GM12878 (cell line): ENCODE data around the gene TRAP1. TPM values are rescaled to one million over a fixed set of nuclear protein-coding genes. Genes with fewer than 3 reads are reported as not detected.

Experiments
- ATAC-seq: fragments of 200-7000 bp; cut with Tn5 transposase; 3 replicates; pipeline ENCODE4 v1.9.1; 2020; ENCODE audit warnings: mild to moderate bottlenecking, moderate library complexity
- BruUV-seq: library from RNA; stranded (reverse); fragments of 400-500 nt; replicated peaks from 2 replicates; lab custom pipeline; 2021; lab: Mats Ljungman, UMichigan
- CTCF ChIA-PET: fragments of 300-600 bp; sonication (Branson Sonifier 250); formaldehyde crosslinking; extraction: SDS; loops from one replicate; lab custom pipeline; 2021; ENCODE audit warnings: inconsistent platforms; lab: Yijun Ruan, JAX
- POLR2A ChIA-PET: fragments of 350-600 bp; formaldehyde crosslinking; extraction: SDS; loops from one replicate; lab custom pipeline; 2021; ENCODE audit warnings: inconsistent platforms; lab: Charles Lee
- RAD21 ChIA-PET: fragments of 300-600 bp; sonication (Branson Sonifier 250); formaldehyde crosslinking; loops from one replicate; lab custom pipeline; 2023; ENCODE audit warnings: antibody characterized with exemption; ENCODE audit not compliant: unreplicated experiment; lab: Charles Lee
- SMC1A ChIA-PET: fragments of 300-600 bp; sonication (Branson Sonifier 250); formaldehyde crosslinking; loops from one replicate; lab custom pipeline; 2023; ENCODE audit not compliant: unreplicated experiment, uncharacterized antibody; lab: Charles Lee
- DNase-seq: peaks from one replicate; pipeline ENCODE4 v3.0.0-alpha.2; 2011; ENCODE audit warnings: low read depth, low spot score
- FAIRE-seq: peaks from 3 replicates; lab custom pipeline; 2011; peaks lifted over from hg19 to GRCh38; lab: Jason Lieb, UNC
- H2AFZ ChIP-seq: 2 replicates; pipeline ENCODE4 v1.6.0; 2011; ENCODE audit warnings: low read depth, low read length, control low read depth; ENCODE audit not compliant: control insufficient read depth
- H3K27ac ChIP-seq: 2 replicates; pipeline ENCODE4 v1.5.1; 2011; ENCODE audit warnings: control low read depth; ENCODE audit not compliant: control insufficient read depth, insufficient read depth
- H3K27me3 ChIP-seq, 2 experiments: replicated peaks in 1 of 2; 2 replicates each; pipeline versions ENCODE4 v1.6.0 to v1.6.1; 2011; ENCODE audit warnings: low read length in 1 of 2; ENCODE audit not compliant: control insufficient read depth in 2 of 2, insufficient read depth in 2 of 2
- H3K36me3 ChIP-seq, 2 experiments: 2 replicates each; pipeline ENCODE4 v1.5.1; 2011; ENCODE audit warnings: low read length in 1 of 2; ENCODE audit not compliant: control insufficient read depth in 2 of 2, insufficient read depth in 2 of 2
- H3K4me1 ChIP-seq: 2 replicates; pipeline ENCODE4 v1.6.1; 2011; ENCODE audit warnings: mild to moderate bottlenecking, low read length, moderate library complexity, mixed read lengths; ENCODE audit not compliant: control insufficient read depth, insufficient read depth
- H3K4me2 ChIP-seq: 2 replicates; pipeline ENCODE4 v1.6.0; 2011; ENCODE audit warnings: control low read depth; ENCODE audit not compliant: control insufficient read depth, insufficient read depth
- H3K4me3 ChIP-seq: fragments of 200-600 bp; sonication (generic); 2 replicates; pipeline ENCODE4 v1.5.1; 2016
- H3K79me2 ChIP-seq: 2 replicates; pipeline ENCODE4 v1.6.0; 2011; ENCODE audit warnings: low read length; ENCODE audit not compliant: control insufficient read depth, insufficient read depth
- H3K9ac ChIP-seq: 2 replicates; pipeline ENCODE4 v1.8.0; 2011; ENCODE audit warnings: low read length, control low read depth, mixed read lengths; ENCODE audit not compliant: control insufficient read depth, insufficient read depth
- H3K9me3 ChIP-seq: replicated peaks from 3 replicates; pipeline ENCODE4 v1.5.1; 2011; ENCODE audit warnings: mild to moderate bottlenecking, low read length; ENCODE audit not compliant: control insufficient read depth, insufficient read depth
- H4K20me1 ChIP-seq: 2 replicates; pipeline ENCODE4 v1.6.0; 2011; ENCODE audit not compliant: control insufficient read depth, insufficient read depth
- BHLHE40 ChIP-seq, 2 experiments: fragments of 450-650 bp in 1 of 2; IDR thresholded peaks; 2 replicates each; pipeline ENCODE4 v1.6.1; 2011 to 2017; ENCODE audit warnings: low read depth in 2 of 2, borderline replicate concordance in 1 of 2, improper control_type of control experiment in 1 of 2, low read length in 1 of 2, mild to moderate bottlenecking in 1 of 2
- GATAD2B ChIP-seq: fragments of 450-650 bp; conservative IDR thresholded peaks from 2 replicates; pipeline ENCODE4 v1.6.1; 2017; ENCODE audit warnings: low read depth, mild to moderate bottlenecking, moderate library complexity
- HDAC2 ChIP-seq: fragments of 200-600 bp; sonication (generic); IDR thresholded peaks from 2 replicates; pipeline ENCODE4 v1.6.1; 2017
- IRF3 ChIP-seq: fragments of 450-650 bp; IDR thresholded peaks from 2 replicates; pipeline ENCODE4 v1.6.1; 2014; ENCODE audit warnings: mild to moderate bottlenecking
- JUNB ChIP-seq: IDR thresholded peaks from 2 replicates; pipeline ENCODE4 v1.6.1; 2016; ENCODE audit warnings: antibody characterized with exemption, mild to moderate bottlenecking
- LARP7 ChIP-seq: fragments of 450-650 bp; IDR thresholded peaks from 2 replicates; pipeline ENCODE4 v1.6.1; 2017; ENCODE audit warnings: mild to moderate bottlenecking
- MLLT1 ChIP-seq: fragments of 450-650 bp; IDR thresholded peaks from 2 replicates; pipeline ENCODE4 v1.6.1; 2016; ENCODE audit warnings: mild to moderate bottlenecking
- MTA3 ChIP-seq: IDR thresholded peaks from 2 replicates; pipeline ENCODE4 v1.6.1; 2012; ENCODE audit warnings: low read length, inconsistent platforms, borderline replicate concordance
- NFIC ChIP-seq: IDR thresholded peaks from 2 replicates; pipeline ENCODE4 v1.6.1; 2012; ENCODE audit warnings: low read depth, mild to moderate bottlenecking, inconsistent platforms, low read length, moderate library complexity
- NFYB ChIP-seq: IDR thresholded peaks from 2 replicates; pipeline ENCODE4 v1.6.1; 2011; ENCODE audit warnings: low read depth, mild to moderate bottlenecking, low read length, improper control_type of control experiment, moderate library complexity; ENCODE audit not compliant: insufficient read depth
- PAX8 ChIP-seq: fragments of 450-650 bp; IDR thresholded peaks from 2 replicates; pipeline ENCODE4 v1.6.1; 2017; ENCODE audit warnings: mild to moderate bottlenecking, moderate library complexity
- PBX3 ChIP-seq: IDR thresholded peaks from 2 replicates; pipeline ENCODE4 v1.6.1; 2011; ENCODE audit warnings: mild to moderate bottlenecking, low read depth, low read length, moderate library complexity; ENCODE audit not compliant: insufficient replicate concordance
- POLR2A ChIP-seq: IDR thresholded peaks from 2 replicates; pipeline ENCODE4 v1.6.1; 2011; ENCODE audit warnings: low read depth, mild to moderate bottlenecking, low read length
- RBBP5 ChIP-seq: fragments of 200-600 bp; sonication (generic); conservative IDR thresholded peaks from 2 replicates; pipeline ENCODE4 v1.6.1; 2016
- SMAD5 ChIP-seq: IDR thresholded peaks from 2 replicates; pipeline ENCODE4 v1.6.1; 2016; ENCODE audit warnings: antibody characterized with exemption, low read depth
- SUZ12 ChIP-seq: fragments of 200-600 bp; sonication (generic); IDR thresholded peaks from one replicate; pipeline ENCODE4 v1.6.1; 2018; ENCODE audit warnings: antibody characterized with exemption, mild to moderate bottlenecking; ENCODE audit not compliant: unreplicated experiment
- TAF1 ChIP-seq: IDR thresholded peaks from 2 replicates; pipeline ENCODE4 v1.6.1; 2011; ENCODE audit warnings: mild to moderate bottlenecking, low read depth, low read length, borderline replicate concordance
- USF2 ChIP-seq: IDR thresholded peaks from 2 replicates; pipeline ENCODE4 v1.6.1; 2011; ENCODE audit warnings: low read depth, low read length, improper control_type of control experiment, borderline replicate concordance
- ZNF622 ChIP-seq: fragments of 450-650 bp; IDR thresholded peaks from 2 replicates; pipeline ENCODE4 v1.6.1; 2017; ENCODE audit warnings: mild to moderate bottlenecking, inconsistent platforms
- WGBS: methylation state at CpG from one replicate; pipeline ENCODE4 v1.1.6; 2016; ENCODE audit warnings: low lambda C conversion rate; ENCODE audit not compliant: insufficient replicate concordance, insufficient coverage; ENCODE audit errors: missing lambda C conversion rate; 5-methylcytosine and 5-hydroxymethylcytosine counted together
- in situ Hi-C: fragments of 300-500 bp; cut with MboI; formaldehyde crosslinking; loops from 9 replicates; pipeline ENCODE4 v1.14.3; 2018; ENCODE audit warnings: mixed read lengths
- intact Hi-C: fragments of 100-400 bp; cut with micrococcal nuclease; formaldehyde crosslinking; loops from one replicate; pipeline ENCODE4 v1.14.2; 2022; ENCODE audit not compliant: unreplicated experiment
- polyA plus RNA-seq, 11 experiments: library from polyadenylated mRNA; depleted of rRNA in 4 of 11; unstranded in 6 of 11; stranded (reverse) in 5 of 11; fragments of >200 nt; fragmentation: Nextera tagmentation in 4 of 11; fragmentation: Illumina TruSeq in 1 of 11; extraction: Ambion mirVana in 4 of 11; extraction: Trizol in 1 of 11; gene quantifications; 1 replicate in 1 of 11; 2 replicates in 10 of 11; pipeline versions ENCODE4 v1.2.1 to v1.2.3, GENCODE V29; 2011 to 2016; ENCODE audit warnings: inconsistent platforms in 2 of 11, missing spikeins in 2 of 11, low read depth in 1 of 11
- total RNA-seq, 4 experiments: library from RNA; depleted of rRNA in 3 of 4; stranded (reverse); fragments of >200 nt in 3 of 4; fragmentation: Illumina TruSeq in 1 of 4; extraction: Trizol in 1 of 4; gene quantifications; 2 replicates each; pipeline versions ENCODE4 v1.2.1 to v1.2.3, GENCODE V29; 2013 to 2021

TRAP1 gene
- total and polyA plus RNA-seq, 10 of the 15 experiments (the other 5 are each of a cell fraction or from before 2014, with no cell fraction given), result 16.3 to 442 (median 241) TPM

- Histone ChIP-seq H3K4me1 (peaks cover 28% of the 10 kb centered on the region), H4K20me1 (no peaks in the 10 kb centered on the region), H3K4me2 (peak within 1 kb of the TSS; percentile 83), H3K9ac (peak within 1 kb of the TSS; percentile 93), H3K36me3 (peaks cover 0 to 2% of the 10 kb centered on the region in 2 experiments; a peak in 1 of 4 replicates), H3K9me3 (no peaks in the 10 kb centered on the region), H3K4me3 (peak within 1 kb of the TSS; percentile 96), H3K27ac (peak within 1 kb of the TSS; percentile 95), H3K27me3 (no peaks in the 10 kb centered on the region), H3K79me2 (peaks cover 53% of the 10 kb centered on the region), H2AFZ (peak within 1 kb of the TSS; percentile 88)
- SMC1A ChIA-PET, result interaction anchor here (0.8 to 1.3 kb wide), 4 partner anchors 11 to 32 kb away, joined by 3 to 5 read pairs (median 4); no protein-coding TSS in a partner anchor
- CTCF ChIA-PET, result interaction anchor here (0.7 to 1.1 kb wide), 3 partner anchors 15 to 84 kb away, joined by 3 to 4 read pairs (median 3); no protein-coding TSS in a partner anchor
- intact Hi-C loops (no loop called here), in situ Hi-C loops (no loop called here)
- FAIRE-seq (no peak), DNase-seq (no peak), ATAC-seq (peak; percentile 85)
- no TSS peak for BruUV-seq
- 1% methylated on average over 67 of the region's 86 CpGs for WGBS
- RAD21 ChIA-PET, result interaction anchor here (0.8 to 1.5 kb wide), 2 partner anchors 15 to 267 kb away, joined by 3 to 6 read pairs; no protein-coding TSS in a partner anchor
- POLR2A ChIA-PET, result interaction anchor here (0.7 to 1.5 kb wide), 3 partner anchors 11 to 37 kb away, joined by 3 to 7 read pairs (median 7); partner anchors contain the start of gene NLRC3
- TF ChIP-seq LARP7 (peak; percentile 63; the same call in 1 of the 2 replicates), MTA3 (no peak), ZNF622 (no peak), IRF3 (no peak), HDAC2 (no peak), USF2 (no peak), NFIC (no peak), SUZ12 (no peak), TAF1 (peak; percentile 44; the same call in 1 of the 2 replicates), BHLHE40 (IDR thresholded peaks at IDR 0.05; ENCODE audit: borderline replicate concordance in 1 of 2, low read depth in 2 of 2, low read length in 1 of 2) (peak in 1 of 2 experiments; percentile 66; a peak in 2 of 4 replicates), RBBP5 (no peak), JUNB (no peak), SMAD5 (peak; percentile 36; the same call in 1 of the 2 replicates), PBX3 (no peak), GATAD2B (peak; percentile 81), MLLT1 (no peak), NFYB (no peak), PAX8 (no peak), POLR2A (peak; percentile 88)
Measured at GRCh38 chr16:3611146-3611975, 106.0 kb downstream of the TRAP1 start, which contains the start of gene SLX4. Gene SLX4, minus strand, starts transcription at chr16:3611606. Its CDS starts 2,642 bp downstream, at chr16:3608964.
